GM12878 (cell line): ENCODE measurements around the gene AIDA. TPM values are rescaled to one million over a fixed set of nuclear protein-coding genes. Genes with fewer than 3 reads are reported as not detected.

ENCODE experiments used
- ATAC-seq: fragments of 200-7000 bp; cut with Tn5 transposase; 3 replicates; pipeline ENCODE4 v1.9.1; 2020; ENCODE audit warnings: mild to moderate bottlenecking, moderate library complexity
- BruUV-seq: library from RNA; stranded (reverse); fragments of 400-500 nt; replicated peaks from 2 replicates; lab custom pipeline; 2021; lab: Mats Ljungman, UMichigan
- CTCF ChIA-PET: fragments of 300-600 bp; sonication (Branson Sonifier 250); formaldehyde crosslinking; extraction: SDS; loops from one replicate; lab custom pipeline; 2021; ENCODE audit warnings: inconsistent platforms; lab: Yijun Ruan, JAX
- POLR2A ChIA-PET: fragments of 350-600 bp; formaldehyde crosslinking; extraction: SDS; loops from one replicate; lab custom pipeline; 2021; ENCODE audit warnings: inconsistent platforms; lab: Charles Lee
- RAD21 ChIA-PET: fragments of 300-600 bp; sonication (Branson Sonifier 250); formaldehyde crosslinking; loops from one replicate; lab custom pipeline; 2023; ENCODE audit warnings: antibody characterized with exemption; ENCODE audit not compliant: unreplicated experiment; lab: Charles Lee
- SMC1A ChIA-PET: fragments of 300-600 bp; sonication (Branson Sonifier 250); formaldehyde crosslinking; loops from one replicate; lab custom pipeline; 2023; ENCODE audit not compliant: unreplicated experiment, uncharacterized antibody; lab: Charles Lee
- DNase-seq: peaks from one replicate; pipeline ENCODE4 v3.0.0-alpha.2; 2011; ENCODE audit warnings: low read depth, low spot score
- FAIRE-seq: peaks from 3 replicates; lab custom pipeline; 2011; peaks lifted over from hg19 to GRCh38; lab: Jason Lieb, UNC
- H2AFZ ChIP-seq: 2 replicates; pipeline ENCODE4 v1.6.0; 2011; ENCODE audit warnings: low read depth, low read length, control low read depth; ENCODE audit not compliant: control insufficient read depth
- H3K27ac ChIP-seq: 2 replicates; pipeline ENCODE4 v1.5.1; 2011; ENCODE audit warnings: control low read depth; ENCODE audit not compliant: control insufficient read depth, insufficient read depth
- H3K27me3 ChIP-seq, 2 experiments: replicated peaks in 1 of 2; 2 replicates each; pipeline versions ENCODE4 v1.6.0 to v1.6.1; 2011; ENCODE audit warnings: low read length in 1 of 2; ENCODE audit not compliant: control insufficient read depth in 2 of 2, insufficient read depth in 2 of 2
- H3K36me3 ChIP-seq, 2 experiments: 2 replicates each; pipeline ENCODE4 v1.5.1; 2011; ENCODE audit warnings: low read length in 1 of 2; ENCODE audit not compliant: control insufficient read depth in 2 of 2, insufficient read depth in 2 of 2
- H3K4me1 ChIP-seq: 2 replicates; pipeline ENCODE4 v1.6.1; 2011; ENCODE audit warnings: mild to moderate bottlenecking, low read length, moderate library complexity, mixed read lengths; ENCODE audit not compliant: control insufficient read depth, insufficient read depth
- H3K4me2 ChIP-seq: 2 replicates; pipeline ENCODE4 v1.6.0; 2011; ENCODE audit warnings: control low read depth; ENCODE audit not compliant: control insufficient read depth, insufficient read depth
- H3K4me3 ChIP-seq: fragments of 200-600 bp; sonication (generic); 2 replicates; pipeline ENCODE4 v1.5.1; 2016
- H3K79me2 ChIP-seq: 2 replicates; pipeline ENCODE4 v1.6.0; 2011; ENCODE audit warnings: low read length; ENCODE audit not compliant: control insufficient read depth, insufficient read depth
- H3K9ac ChIP-seq: 2 replicates; pipeline ENCODE4 v1.8.0; 2011; ENCODE audit warnings: low read length, control low read depth, mixed read lengths; ENCODE audit not compliant: control insufficient read depth, insufficient read depth
- H3K9me3 ChIP-seq: replicated peaks from 3 replicates; pipeline ENCODE4 v1.5.1; 2011; ENCODE audit warnings: mild to moderate bottlenecking, low read length; ENCODE audit not compliant: control insufficient read depth, insufficient read depth
- H4K20me1 ChIP-seq: 2 replicates; pipeline ENCODE4 v1.6.0; 2011; ENCODE audit not compliant: control insufficient read depth, insufficient read depth
- HDGF ChIP-seq: fragments of 450-650 bp; IDR thresholded peaks from 2 replicates; pipeline ENCODE4 v1.6.1; 2016; ENCODE audit warnings: antibody characterized with exemption
- JUNB ChIP-seq: IDR thresholded peaks from 2 replicates; pipeline ENCODE4 v1.6.1; 2016; ENCODE audit warnings: antibody characterized with exemption, mild to moderate bottlenecking
- POU2F2 ChIP-seq: IDR thresholded peaks from 3 replicates; pipeline ENCODE4 v1.6.1; 2011; ENCODE audit warnings: low read depth, mild to moderate bottlenecking, low read length, borderline replicate concordance
- RCOR1 ChIP-seq: conservative IDR thresholded peaks from 2 replicates; pipeline ENCODE4 v1.6.1; 2012; ENCODE audit warnings: low read depth, low read length, improper control_type of control experiment
- RELB ChIP-seq: fragments of 450-650 bp; IDR thresholded peaks from 2 replicates; pipeline ENCODE4 v1.6.1; 2017; ENCODE audit warnings: low read depth, mild to moderate bottlenecking, moderate library complexity
- SMARCA5 ChIP-seq: fragments of 450-650 bp; IDR thresholded peaks from 2 replicates; pipeline ENCODE4 v1.6.1; 2017; ENCODE audit warnings: mild to moderate bottlenecking
- SPI1 ChIP-seq: IDR thresholded peaks from 2 replicates; pipeline ENCODE4 v1.6.1; 2011; ENCODE audit warnings: low read depth, mild to moderate bottlenecking, low read length, moderate library complexity, borderline replicate concordance; ENCODE audit not compliant: insufficient read depth
- SUZ12 ChIP-seq: fragments of 200-600 bp; sonication (generic); IDR thresholded peaks from one replicate; pipeline ENCODE4 v1.6.1; 2018; ENCODE audit warnings: antibody characterized with exemption, mild to moderate bottlenecking; ENCODE audit not compliant: unreplicated experiment
- TBL1XR1 ChIP-seq: IDR thresholded peaks from 2 replicates; pipeline ENCODE4 v1.6.1; 2012; ENCODE audit warnings: low read depth, low read length, improper control_type of control experiment
- ZNF207 ChIP-seq: fragments of 450-650 bp; IDR thresholded peaks from 2 replicates; pipeline ENCODE4 v1.6.1; 2014; ENCODE audit warnings: antibody characterized with exemption, mild to moderate bottlenecking, borderline replicate concordance
- whole genome bisulfite sequencing: methylation state at CpG from one replicate; pipeline ENCODE4 v1.1.6; 2016; ENCODE audit warnings: low lambda C conversion rate; ENCODE audit not compliant: insufficient replicate concordance, insufficient coverage; ENCODE audit errors: missing lambda C conversion rate; 5-methylcytosine and 5-hydroxymethylcytosine counted together
- in situ Hi-C: fragments of 300-500 bp; cut with MboI; formaldehyde crosslinking; loops from 9 replicates; pipeline ENCODE4 v1.14.3; 2018; ENCODE audit warnings: mixed read lengths
- intact Hi-C: fragments of 100-400 bp; cut with micrococcal nuclease; formaldehyde crosslinking; loops from one replicate; pipeline ENCODE4 v1.14.2; 2022; ENCODE audit not compliant: unreplicated experiment
- polyA plus RNA-seq, 11 experiments: library from polyadenylated mRNA; depleted of rRNA in 4 of 11; unstranded in 6 of 11; stranded (reverse) in 5 of 11; fragments of >200 nt; fragmentation: Nextera tagmentation in 4 of 11; fragmentation: Illumina TruSeq in 1 of 11; extraction: Ambion mirVana in 4 of 11; extraction: Trizol in 1 of 11; gene quantifications; 1 replicate in 1 of 11; 2 replicates in 10 of 11; pipeline versions ENCODE4 v1.2.1 to v1.2.3, GENCODE V29; 2011 to 2016; ENCODE audit warnings: inconsistent platforms in 2 of 11, missing spikeins in 2 of 11, low read depth in 1 of 11
- total RNA-seq, 4 experiments: library from RNA; depleted of rRNA in 3 of 4; stranded (reverse); fragments of >200 nt in 3 of 4; fragmentation: Illumina TruSeq in 1 of 4; extraction: Trizol in 1 of 4; gene quantifications; 2 replicates each; pipeline versions ENCODE4 v1.2.1 to v1.2.3, GENCODE V29; 2013 to 2021
- TF ChIP-seq, protein P1 (sequence below): IDR thresholded peaks from 2 replicates; pipeline ENCODE4 v1.6.1; 2012; ENCODE audit warnings: low read length, inconsistent platforms

Gene AIDA
- total and polyA plus RNA-seq, 10 of the 15 experiments (the other 5 are each of a cell fraction or from before 2014, with no cell fraction given), result 8.9 to 43.1 (median 19.2) TPM

GRCh38 chr1:222624214-222624613 is 88.1 kb downstream of the AIDA start:
- H3K79me2 ChIP-seq, result no peaks in the 10 kb centered on the region
- no peak overlapping the region for H3K9ac ChIP-seq
- in situ Hi-C loops (no loop called here), intact Hi-C loops (no loop called here)
- no peak overlapping the region for H3K27ac ChIP-seq
- H3K4me3 ChIP-seq, result no peak overlapping the region
- DNase-seq (no peak), FAIRE-seq (no peak), ATAC-seq (no peak)
- peaks cover 0 to 8% of the 10 kb centered on the region in 2 experiments; a peak in 3 of 4 replicates for H3K36me3 ChIP-seq
- CTCF ChIA-PET, result interaction anchor here (4.0 kb wide), 1 partner anchor 10 kb away, joined by 20 read pairs; no protein-coding TSS in a partner anchor
- H4K20me1 ChIP-seq, result no peaks in the 10 kb centered on the region
- H3K4me2 ChIP-seq, result no peak overlapping the region
- 89% methylated on average over 7 of the region's 7 CpGs for WGBS
- H3K4me1 ChIP-seq, result peaks cover 3% of the 10 kb centered on the region; the same call in 1 of the 2 replicates
- BruUV-seq, result no TSS peak
- H3K9me3 ChIP-seq, result no peaks in the 10 kb centered on the region
- TF ChIP-seq, protein P1, sequence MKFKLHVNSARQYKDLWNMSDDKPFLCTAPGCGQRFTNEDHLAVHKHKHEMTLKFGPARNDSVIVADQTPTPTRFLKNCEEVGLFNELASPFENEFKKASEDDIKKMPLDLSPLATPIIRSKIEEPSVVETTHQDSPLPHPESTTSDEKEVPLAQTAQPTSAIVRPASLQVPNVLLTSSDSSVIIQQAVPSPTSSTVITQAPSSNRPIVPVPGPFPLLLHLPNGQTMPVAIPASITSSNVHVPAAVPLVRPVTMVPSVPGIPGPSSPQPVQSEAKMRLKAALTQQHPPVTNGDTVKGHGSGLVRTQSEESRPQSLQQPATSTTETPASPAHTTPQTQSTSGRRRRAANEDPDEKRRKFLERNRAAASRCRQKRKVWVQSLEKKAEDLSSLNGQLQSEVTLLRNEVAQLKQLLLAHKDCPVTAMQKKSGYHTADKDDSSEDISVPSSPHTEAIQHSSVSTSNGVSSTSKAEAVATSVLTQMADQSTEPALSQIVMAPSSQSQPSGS, result no peak
- TF ChIP-seq RELB, result no peak
- no peak for TF ChIP-seq RCOR1
- TF ChIP-seq SMARCA5, result no peak
- no peak for TF ChIP-seq SUZ12
- TF ChIP-seq JUNB, result no peak
- TF ChIP-seq TBL1XR1, result no peak
- no peak for TF ChIP-seq ZNF207
- TF ChIP-seq SPI1, result no peak
- TF ChIP-seq POU2F2, result no peak
- no peak for TF ChIP-seq HDGF
- RAD21 ChIA-PET, result interaction anchor here (1.3 kb wide), 1 partner anchor 10 kb away, joined by 5 read pairs; no protein-coding TSS in a partner anchor
- no peaks in the 10 kb centered on the region for H3K27me3 ChIP-seq
- SMC1A ChIA-PET, result interaction anchor here (1.8 kb wide), 1 partner anchor 10 kb away, joined by 7 read pairs; no protein-coding TSS in a partner anchor
- POLR2A ChIA-PET, result no interaction called here
- H2AFZ ChIP-seq, result no peak overlapping the region
